Right lung (tissue), 5 donors: Measurements from ENCODE around the gene PRORP. TPM values are rescaled to one million over a fixed set of nuclear protein-coding genes. Genes with fewer than 3 reads are reported as not detected.
"Not testable (repeated sequence)": the region's sequence is repeated elsewhere in the genome, so short reads cannot be mapped to it uniquely, and the experiment has no call there.

Source experiments
- DNase-seq, 2 donors: peaks; one replicate each; pipeline ENCODE4 v3.0.0-alpha.2; 2013
- polyA plus RNA-seq, 5 donors: library from polyadenylated mRNA; unstranded; fragments of 120-200 nt; gene quantifications; one replicate each; pipeline versions ENCODE4 v1.2.1 to v1.2.3, GENCODE V29; 2013; ENCODE audit warnings: inconsistent platforms in 1 of 5, low replicate concordance in 1 of 5; ENCODE audit not compliant: insufficient read length in 5 of 5, insufficient read depth in 1 of 5

The PRORP gene
- polyA plus RNA-seq, 5 donors, result 26.8 to 32.0 (median 31.0) TPM

DNA sequence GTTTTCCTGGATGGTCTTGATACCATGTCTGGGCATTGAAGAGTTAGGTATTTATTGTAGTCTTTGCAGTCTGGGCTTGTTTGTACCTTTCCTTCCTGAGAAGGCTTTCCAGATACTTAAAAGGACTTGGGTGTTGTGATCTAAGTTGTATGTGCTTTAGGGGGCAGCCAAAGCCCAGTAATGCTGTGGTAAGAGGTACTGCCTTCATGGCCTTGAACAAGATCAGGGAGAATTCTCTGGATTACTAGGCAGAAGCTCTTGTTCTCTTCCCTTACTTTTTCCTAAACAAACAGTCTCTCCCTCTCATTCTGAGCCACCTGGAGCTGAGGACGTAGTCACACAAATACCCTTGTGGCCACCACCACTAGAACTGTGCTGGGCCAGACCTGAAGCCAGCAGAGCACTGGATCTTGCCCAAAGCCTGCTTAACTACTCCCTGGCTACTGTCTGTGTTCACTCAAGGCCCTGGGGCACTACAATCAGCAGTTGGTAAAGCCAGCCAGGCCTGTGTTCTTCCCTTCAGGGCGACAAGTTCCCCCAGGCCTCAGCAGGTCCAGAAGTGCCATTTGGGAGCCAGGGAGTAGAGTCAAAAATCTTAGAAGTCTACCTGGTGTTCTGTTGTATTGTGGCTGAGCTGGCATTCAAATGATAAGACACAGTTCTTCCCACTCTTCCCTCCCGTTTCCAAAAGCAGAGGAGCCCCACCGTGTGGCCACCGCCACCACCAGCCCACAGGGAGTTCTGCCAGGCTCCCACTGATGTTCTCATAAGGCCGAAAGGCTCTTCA, 11.4 kb downstream of the PRORP start:
- DNase-seq, result no peak

DNA sequence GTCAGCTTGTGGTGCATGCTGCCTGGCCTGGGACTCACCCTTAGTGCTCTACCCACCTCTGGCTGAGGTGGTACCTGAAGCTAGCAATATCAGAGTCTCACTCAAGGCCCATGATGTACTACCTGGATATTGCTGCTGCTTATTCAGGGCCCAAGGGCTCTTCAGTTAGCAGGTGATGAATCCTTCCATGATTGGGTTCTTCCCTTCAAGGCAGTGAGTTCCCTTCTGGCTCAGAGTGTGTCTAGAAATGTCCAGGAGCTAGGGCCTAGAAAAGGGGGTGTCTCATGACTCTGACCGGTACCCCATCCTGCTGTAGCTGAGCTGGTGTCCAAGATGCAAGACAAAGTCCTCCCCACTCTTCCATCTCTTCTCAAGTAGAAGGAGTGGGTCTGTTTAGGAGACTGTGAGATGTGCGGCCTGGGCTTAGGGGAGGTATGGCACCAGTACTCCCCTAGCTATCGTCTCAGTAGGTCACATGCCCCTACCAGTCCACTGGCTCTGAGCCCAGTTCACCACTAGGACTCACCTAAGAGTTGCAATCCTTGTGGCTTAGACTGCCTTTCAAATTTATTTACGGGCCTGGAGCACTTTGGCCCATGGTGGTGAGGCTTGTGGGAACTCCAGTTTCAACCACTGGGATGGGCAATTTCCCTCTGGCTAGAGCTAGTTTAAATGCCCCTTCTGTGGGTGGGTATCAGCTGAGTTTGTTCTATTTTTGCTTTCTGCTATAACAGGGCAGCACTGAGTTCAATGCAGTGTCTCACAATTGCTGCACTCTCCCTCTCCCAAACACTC, 12.2 kb downstream of the PRORP start:
- DNase-seq, result no peak

DNA sequence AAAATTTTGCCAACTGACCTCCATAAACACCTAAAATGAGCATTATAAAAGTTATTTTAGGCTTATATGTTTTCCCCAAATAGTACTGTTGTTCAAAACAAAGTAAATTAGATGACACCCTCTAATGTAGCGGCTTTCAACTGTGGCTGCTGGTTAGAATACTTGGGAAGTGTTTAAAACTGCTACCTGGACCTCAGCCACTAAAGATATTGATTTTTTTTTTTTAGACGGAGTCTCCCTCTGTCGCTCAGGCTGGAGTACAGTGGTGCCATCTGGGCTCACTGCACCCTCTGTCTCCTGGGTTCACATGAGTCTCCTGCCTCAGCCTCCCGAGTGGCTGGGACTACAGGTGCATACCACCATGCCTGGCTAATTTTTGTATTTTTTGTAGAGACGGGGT, 16.2 kb downstream of the PRORP start:
- no peak for DNase-seq

DNA sequence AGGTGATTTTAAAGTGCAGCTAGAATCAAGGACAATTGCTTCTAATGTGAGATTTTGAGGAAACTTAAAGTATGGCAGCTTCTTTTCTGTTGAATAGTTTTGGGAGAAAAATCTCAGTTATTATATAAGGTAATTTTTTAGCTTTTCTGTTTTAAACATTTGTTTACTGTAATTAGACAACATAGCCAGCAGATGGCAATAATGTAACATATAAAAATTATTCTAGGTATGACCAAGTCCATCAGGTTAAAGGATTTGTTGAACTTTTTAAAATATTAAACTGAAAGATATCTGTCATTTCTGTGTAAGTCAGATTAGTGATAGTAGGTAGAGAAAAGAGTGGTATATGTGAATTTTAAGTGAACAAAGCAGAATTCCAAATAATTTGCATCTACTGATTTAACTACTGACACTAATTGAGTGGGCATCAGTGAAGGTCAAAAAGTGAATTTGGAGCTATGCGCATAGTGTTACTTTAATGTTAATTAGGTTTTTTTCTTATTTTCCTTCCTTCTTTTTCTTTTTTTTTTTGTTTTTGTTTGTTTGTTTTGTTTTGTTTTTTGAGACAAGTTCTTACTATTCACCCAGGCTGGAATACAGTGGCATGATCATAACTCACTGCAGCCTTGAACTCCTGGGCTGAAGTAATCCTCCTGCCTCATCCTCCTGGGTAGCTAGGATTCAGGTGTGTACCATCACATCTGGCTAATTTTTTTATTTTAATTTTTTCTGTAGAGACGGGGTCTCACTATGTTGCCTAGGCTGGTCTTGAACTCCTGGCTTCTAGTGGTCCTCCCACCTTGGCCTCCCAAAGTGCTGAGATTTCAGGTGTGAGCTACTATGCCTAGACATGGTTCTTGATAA, 18.6 kb downstream of the PRORP start:
- no peak for DNase-seq

DNA sequence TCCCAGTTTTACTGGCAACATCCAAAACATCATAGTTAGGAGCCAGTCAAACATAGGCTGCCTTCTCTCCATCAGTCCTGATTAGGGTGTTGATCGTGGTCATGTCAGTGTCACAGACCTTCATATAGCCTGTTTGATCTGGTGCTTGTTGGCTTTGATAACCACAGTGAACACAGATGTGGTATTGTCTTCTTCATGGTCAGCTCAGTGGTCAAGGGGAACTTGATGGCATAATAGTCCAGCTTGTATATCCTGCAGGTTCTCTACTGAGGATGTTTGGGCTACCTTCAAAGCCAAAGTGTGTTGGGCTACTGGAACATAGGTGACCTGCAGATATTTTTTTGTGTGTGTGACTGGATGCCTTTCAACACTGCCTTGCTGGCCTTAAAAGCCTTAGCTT, 21.7 kb downstream of the PRORP start:
- no peak for DNase-seq

DNA sequence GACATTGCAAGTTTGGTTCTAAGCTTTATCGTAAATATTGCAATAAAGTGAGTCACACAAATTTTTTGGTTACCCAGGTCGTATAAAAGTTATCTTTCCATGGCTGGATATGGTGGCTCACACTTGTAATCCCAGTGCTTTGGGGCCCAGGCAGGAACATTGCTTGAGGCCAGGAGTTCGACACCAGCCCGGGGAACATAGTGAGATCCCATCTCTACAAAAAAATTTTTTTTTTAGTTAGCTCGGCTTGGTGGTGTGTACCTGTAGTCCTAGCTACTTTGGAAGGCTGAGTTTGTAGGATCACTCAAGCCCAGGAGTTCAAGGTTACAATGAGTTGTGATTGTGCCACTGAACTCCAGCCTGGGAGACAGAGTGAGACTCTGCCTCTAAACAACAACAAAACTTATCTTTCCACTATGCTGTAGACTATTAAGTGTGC, 24.4 kb downstream of the PRORP start:
- DNase-seq, result no peak

DNA sequence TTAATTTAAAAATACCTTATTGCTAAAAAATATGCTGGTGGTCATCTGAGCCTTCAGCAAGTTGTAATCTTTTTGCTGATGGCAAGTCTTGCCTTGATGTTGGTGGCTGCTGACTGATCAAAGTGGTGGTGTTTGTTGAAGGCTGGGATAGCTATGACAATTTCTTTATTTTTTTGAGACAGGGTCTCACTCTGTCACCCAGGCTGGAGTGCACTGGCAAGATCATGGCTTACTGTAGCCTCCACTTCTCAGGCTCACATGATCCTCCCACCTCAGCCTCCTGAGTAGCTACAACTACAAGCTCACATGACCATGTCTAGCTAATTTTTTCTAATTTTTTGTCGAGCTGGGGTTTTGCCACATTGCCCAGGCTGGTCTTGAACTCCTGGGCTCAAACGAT, 24.8 kb downstream of the PRORP start:
- no peak for DNase-seq

DNA sequence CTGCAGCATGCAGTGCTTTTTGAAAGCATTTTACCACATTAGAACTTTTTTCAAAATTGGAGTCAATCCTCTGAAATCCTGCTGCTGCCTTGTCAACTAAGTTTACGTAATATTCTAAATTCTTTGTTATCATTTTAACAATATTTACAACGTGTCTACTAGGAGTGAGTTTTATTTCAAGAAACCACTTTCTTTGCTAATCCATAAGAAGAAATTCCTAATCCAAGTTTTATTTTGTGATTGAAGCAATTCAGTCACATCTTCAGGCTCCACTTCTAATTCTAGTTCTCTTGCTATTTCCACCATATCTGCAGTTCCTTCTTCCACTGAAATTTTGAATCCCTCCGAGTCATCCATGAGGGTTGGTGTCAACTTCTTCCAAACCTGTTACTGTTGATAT, 25.4 kb downstream of the PRORP start:
- no peak for DNase-seq

DNA sequence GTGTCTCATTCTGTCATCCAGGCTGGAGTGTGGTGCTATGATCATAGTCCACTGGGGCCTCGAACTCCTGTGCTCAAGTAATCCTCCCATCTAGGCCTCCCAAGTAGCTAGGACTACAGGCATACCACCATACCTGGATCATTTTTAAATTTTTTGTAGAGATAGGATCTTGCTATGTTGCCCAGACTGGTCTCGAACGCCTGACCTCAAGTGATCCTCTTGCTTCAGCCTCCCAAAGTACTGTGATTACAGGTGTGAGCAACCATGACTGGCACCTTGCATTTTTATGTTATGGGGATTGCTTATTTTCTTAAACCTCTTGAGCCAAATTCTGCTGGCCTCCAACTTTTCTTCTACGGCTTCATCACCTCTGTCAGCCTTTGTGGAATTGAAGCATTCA, 26.9 kb downstream of the PRORP start:
- DNase-seq, result no peak

DNA sequence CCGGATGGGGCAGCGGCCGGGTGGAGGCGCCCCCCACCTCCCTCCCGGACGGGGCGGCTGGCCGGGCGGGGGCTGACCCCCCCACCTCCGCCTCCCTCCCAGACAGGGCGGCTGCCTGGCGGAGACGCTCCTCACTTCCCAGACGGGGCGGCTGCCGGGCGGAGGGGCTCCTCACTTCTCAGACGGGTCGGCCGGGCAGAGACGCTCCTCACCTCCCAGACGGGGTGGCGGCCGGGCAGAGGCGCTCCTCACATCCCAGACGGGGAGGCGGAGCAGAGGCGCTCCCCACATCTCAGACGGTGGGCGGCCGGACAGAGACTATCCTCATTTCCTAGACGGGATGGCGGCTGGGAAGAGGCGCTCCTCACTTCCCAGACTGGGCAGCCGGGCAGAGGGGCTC, 30.2 kb downstream of the PRORP start:
- not testable (repeated sequence) for DNase-seq

DNA sequence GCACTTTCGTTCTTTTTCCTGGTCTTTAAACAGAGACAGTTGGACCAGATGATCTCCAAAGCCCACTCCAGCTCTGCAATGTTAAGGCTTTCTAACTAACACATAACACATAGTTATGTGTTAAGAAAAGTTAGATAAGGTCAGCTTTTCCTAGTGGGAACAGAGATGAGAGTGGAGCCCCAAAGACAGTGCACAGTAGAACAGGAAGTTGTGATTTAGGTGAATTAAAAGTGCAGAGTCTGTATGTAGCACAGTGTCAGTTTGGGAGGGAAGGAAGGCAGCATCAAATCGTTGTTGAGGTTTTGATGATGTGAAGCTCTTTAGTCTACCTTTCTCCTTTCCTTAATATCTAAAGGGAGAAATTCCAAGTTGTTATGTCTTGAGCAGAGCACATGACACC, 31.7 kb downstream of the PRORP start:
- no peak for DNase-seq

DNA sequence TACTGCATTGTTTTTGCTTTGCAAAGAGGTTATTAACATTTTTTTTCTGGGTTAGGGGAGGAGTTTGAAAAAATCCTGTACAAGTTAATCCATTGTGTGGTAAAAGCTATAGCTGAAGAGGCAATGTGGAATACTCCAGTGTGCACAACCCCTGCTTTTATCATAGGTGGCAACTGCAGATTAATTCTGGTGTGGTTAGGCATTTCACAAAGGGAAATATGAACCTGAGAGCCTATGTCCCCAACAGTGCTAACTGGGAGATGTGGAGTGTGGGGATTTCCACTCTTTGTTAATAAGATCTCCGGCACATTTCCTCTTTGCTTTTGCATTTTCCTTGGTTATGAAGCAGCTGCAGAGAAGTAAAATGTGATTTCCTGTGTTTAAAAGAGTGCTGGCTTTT, 33.6 kb downstream of the PRORP start:
- no peak for DNase-seq

DNA sequence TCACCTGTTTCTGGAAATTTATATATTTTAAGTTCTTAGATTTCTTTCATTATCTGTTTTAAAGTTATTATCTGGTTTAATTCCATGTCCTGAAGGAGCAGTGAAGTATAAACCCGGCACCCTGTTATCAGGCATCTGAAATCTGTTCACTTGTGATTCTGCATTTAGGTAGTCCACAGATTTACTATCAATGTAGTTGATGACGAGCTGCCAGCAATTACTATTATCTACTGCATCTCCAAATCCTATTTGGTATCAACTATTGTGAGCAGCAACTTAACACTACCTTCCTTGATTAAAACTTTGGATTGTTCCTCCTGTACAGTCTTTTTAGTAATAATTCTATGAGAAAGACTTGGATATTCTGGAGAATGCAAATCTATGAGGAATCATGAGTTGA, 36.1 kb downstream of the PRORP start:
- DNase-seq, result no peak

DNA sequence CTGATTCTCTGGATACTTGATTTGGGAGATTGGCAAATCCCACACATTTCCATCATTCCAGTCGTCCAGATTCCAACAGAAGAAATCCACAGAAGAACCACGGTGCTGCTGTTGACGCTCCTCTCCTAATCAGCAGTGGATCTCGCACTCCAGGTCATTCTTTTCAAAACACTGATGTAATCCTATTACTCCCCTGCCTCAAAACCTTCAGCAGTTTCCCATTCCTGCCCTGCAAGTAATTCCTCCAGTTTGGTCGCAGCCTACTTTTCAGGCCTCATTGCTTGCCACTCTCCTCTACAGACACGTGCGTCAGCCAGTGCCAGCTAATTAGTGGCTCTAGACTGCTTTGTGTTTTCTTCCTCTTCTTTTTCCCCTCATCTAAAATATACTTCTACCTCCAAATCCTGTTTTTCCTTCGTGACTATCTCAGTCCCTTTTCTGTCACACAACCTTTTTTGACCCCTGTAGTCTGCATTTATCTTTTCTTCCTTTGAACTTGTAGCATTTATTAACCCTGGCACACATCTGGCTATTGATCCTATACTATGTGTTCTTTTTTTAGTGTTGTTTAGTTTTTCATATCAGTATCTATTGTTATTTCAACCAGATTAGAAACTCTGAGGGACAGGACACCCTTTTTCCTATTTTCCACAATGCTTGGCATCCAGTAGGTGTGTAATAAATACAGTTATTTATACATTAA, 36.8 kb downstream of the PRORP start:
- DNase-seq, result no peak

DNA sequence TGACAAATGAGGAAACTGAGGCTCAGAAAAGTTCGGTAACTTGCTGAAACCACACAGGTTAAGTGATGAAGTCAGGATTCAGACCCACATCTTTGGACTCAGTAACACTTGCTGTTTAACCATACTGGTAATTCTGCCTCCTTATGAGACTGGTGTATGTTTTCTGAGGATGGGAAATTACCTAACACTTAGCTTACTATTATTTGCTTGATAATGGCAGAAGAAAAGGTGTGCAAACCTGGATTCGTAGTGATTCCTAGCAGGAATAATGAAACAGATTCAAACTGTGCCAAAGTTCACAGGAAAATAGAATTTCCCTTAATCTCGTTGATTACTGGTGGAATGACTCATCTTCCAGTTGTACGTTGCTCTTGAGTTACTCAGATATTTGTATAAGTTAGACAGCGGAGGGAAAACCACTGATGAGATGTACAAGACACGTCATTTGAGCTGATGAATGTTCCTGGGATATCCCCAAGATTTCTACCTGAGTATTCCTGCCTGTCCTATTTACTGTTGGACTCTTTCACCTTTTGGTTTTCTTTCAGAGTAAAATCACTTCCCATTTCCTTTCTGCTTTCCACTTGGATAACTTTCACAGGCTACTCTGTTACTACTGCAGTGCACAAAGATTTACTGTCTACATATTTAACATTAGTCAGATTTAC, 37.5 kb downstream of the PRORP start:
- DNase-seq, result no peak

DNA sequence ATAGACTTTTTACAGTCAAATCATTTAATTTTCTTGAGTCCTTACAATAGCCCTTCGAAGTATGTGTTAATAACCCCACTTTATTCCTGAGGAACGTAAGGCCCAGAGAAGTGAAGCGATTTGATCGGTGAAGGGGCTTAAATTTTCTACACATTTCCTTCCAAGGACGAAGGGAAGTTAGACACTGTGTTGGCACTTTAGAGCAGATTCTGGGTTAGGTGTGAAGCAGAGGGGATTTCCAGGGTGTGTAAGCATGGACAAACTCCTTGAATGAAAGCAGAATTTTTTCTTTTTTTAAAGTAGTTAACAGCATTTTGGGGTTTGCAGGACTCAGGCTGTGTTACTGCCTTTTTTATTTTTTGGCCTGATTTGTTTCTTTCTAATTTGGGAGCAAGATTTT, 38.9 kb downstream of the PRORP start:
- DNase-seq, result no peak

DNA sequence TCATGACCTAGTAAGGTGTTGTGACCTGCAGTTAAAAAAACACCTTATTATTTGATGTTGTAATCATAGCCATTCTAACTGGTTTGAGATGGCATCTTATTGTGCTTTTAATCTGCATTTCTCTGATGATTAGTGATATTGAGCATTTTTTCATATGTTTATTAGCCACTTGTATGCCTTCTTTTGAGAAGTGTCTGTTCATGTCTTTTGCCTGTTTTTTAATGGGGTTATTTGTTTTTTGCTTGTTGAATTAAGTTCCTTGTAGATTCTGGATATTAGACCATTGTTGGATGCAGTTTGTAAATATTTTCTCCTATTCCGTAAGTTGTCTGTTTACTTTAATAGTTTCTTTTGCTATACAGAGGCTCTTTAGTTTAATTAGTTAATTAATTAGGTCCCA, 41.0 kb downstream of the PRORP start:
- DNase-seq, result no peak

DNA sequence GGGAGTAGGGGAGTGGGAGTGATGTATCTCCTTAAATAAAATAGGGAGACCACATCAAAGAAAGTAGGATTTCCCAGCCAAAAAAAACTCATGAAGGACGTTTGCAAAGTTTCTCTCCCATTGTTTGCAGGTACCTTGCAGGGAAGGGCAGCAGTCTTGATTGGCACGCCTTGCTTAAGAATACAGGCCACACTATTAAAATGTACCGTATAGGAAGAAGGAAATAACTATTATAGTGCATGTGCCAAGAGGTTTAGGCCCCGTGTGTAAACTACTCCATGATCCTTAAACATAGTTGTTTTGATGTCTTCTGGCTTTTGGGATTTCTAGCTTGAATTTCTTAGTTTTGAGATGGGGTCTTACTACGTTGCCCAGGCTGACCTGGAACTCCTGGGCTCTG, 42.5 kb downstream of the PRORP start:
- DNase-seq, result no peak

DNA sequence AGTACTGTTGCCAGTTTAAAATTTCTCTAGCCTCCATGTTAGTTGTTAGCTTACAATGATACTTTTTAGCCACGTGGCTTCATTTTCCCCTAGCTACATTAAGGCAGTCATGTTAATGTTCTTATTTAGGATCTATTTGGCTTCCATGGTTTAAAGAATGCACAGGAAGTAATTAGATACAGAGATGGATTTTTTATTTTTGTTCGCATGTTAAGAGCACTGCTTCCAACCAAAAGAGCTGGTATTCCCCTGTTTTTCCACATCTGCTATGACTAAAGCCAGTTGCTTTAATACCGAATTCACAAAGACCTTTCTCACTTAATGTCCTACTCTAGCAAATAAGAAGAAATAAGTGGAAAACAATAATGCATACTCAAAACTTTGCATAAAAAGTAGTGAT, 45.1 kb downstream of the PRORP start:
- DNase-seq, result no peak
